Measurements from ENCODE around the gene OR51B2. TPM values are rescaled to one million over a fixed set of nuclear protein-coding genes. Genes with fewer than 3 reads are reported as not detected.
"Not testable (repeated sequence)": the region's sequence is repeated elsewhere in the genome, so short reads cannot be mapped to it uniquely, and the experiment has no call there.

The OR51B2 gene
- total RNA-seq, 1 donor from 2014 or later = not detected

GRCh38 chr11:5336331-5336730 is 12.2 kb upstream of the OR51B2 start:
- DNase-seq (ENCODE audit: extremely low spot score, unreplicated experiment) = no peak
- Mint-ChIP-seq H3K4me3 (ENCODE audit: unreplicated experiment) (no peak overlapping the region), H3K27ac (ENCODE audit: unreplicated experiment) (no peak overlapping the region), H3K9me3 (ENCODE audit: unreplicated experiment) (no peaks in the 10 kb centered on the region), H3K27me3 (ENCODE audit: unreplicated experiment) (peaks cover 12% of the 10 kb centered on the region), H3K36me3 (ENCODE audit: unreplicated experiment) (no peaks in the 10 kb centered on the region), H3K4me1 (ENCODE audit: unreplicated experiment) (no peaks in the 10 kb centered on the region)
- TF ChIP-seq CTCF (IDR thresholded peaks at IDR 0.05) = no peak

- H3K4me1 Mint-ChIP-seq (ENCODE audit: unreplicated experiment) = no peaks in the 10 kb centered on the region
- peaks cover 7% of the 10 kb centered on the region for H3K27me3 Mint-ChIP-seq (ENCODE audit: unreplicated experiment)
- H3K27ac Mint-ChIP-seq (ENCODE audit: unreplicated experiment) = no peak overlapping the region
- no peaks in the 10 kb centered on the region for H3K9me3 Mint-ChIP-seq (ENCODE audit: unreplicated experiment)
- no peak for DNase-seq (ENCODE audit: extremely low spot score, unreplicated experiment)
- no peak overlapping the region for H3K4me3 Mint-ChIP-seq (ENCODE audit: unreplicated experiment)
- no peak for TF ChIP-seq CTCF (IDR thresholded peaks at IDR 0.05)
- H3K36me3 Mint-ChIP-seq (ENCODE audit: unreplicated experiment) = no peaks in the 10 kb centered on the region
Measured at GRCh38 chr11:5335170-5335569, 11.1 kb upstream of the OR51B2 start.

- no peaks in the 10 kb centered on the region for H3K36me3 Mint-ChIP-seq (ENCODE audit: unreplicated experiment)
- H3K27ac Mint-ChIP-seq (ENCODE audit: unreplicated experiment) = no peak overlapping the region
- DNase-seq (ENCODE audit: extremely low spot score, unreplicated experiment) = no peak
- peaks cover 13% of the 10 kb centered on the region for H3K27me3 Mint-ChIP-seq (ENCODE audit: unreplicated experiment)
- TF ChIP-seq CTCF (IDR thresholded peaks at IDR 0.05) = no peak
- no peaks in the 10 kb centered on the region for H3K9me3 Mint-ChIP-seq (ENCODE audit: unreplicated experiment)
- H3K4me1 Mint-ChIP-seq (ENCODE audit: unreplicated experiment) = no peaks in the 10 kb centered on the region
- no peak overlapping the region for H3K4me3 Mint-ChIP-seq (ENCODE audit: unreplicated experiment)
Measured at GRCh38 chr11:5317292-5317691, 6.8 kb downstream of the OR51B2 start.

- H3K27ac Mint-ChIP-seq (ENCODE audit: unreplicated experiment); H3K9me3 Mint-ChIP-seq (ENCODE audit: unreplicated experiment); H3K4me3 Mint-ChIP-seq (ENCODE audit: unreplicated experiment); H3K36me3 Mint-ChIP-seq (ENCODE audit: unreplicated experiment); DNase-seq (ENCODE audit: extremely low spot score, unreplicated experiment); H3K4me1 Mint-ChIP-seq (ENCODE audit: unreplicated experiment): not testable (repeated sequence)
- peaks cover 17% of the 10 kb centered on the region for H3K27me3 Mint-ChIP-seq (ENCODE audit: unreplicated experiment)
Measured at GRCh38 chr11:5313326-5314023, 10.6 kb downstream of the OR51B2 start.

GRCh38 chr11:5310423-5310822 is 13.7 kb downstream of the OR51B2 start:
- DNase-seq (ENCODE audit: extremely low spot score, unreplicated experiment) = no peak
- Mint-ChIP-seq H3K4me1 (ENCODE audit: unreplicated experiment) (no peaks in the 10 kb centered on the region), H3K27ac (ENCODE audit: unreplicated experiment) (no peak overlapping the region), H3K4me3 (ENCODE audit: unreplicated experiment) (no peak overlapping the region), H3K36me3 (ENCODE audit: unreplicated experiment) (no peaks in the 10 kb centered on the region), H3K27me3 (ENCODE audit: unreplicated experiment) (peaks cover 19% of the 10 kb centered on the region), H3K9me3 (ENCODE audit: unreplicated experiment) (no peaks in the 10 kb centered on the region)
- TF ChIP-seq CTCF (IDR thresholded peaks at IDR 0.05) = no peak
